Measurements from ENCODE around the gene ADPGK. TPM values are rescaled to one million over a fixed set of nuclear protein-coding genes. Genes with fewer than 3 reads are reported as not detected.

ADPGK gene
- total and polyA plus RNA-seq, 2 donors from 2014 or later, result 23.9 to 42.5 TPM

GRCh38 chr15:72797834-72798233 is 14.3 kb upstream of the ADPGK start:
- DNase-seq, result no peak
- intact Hi-C loops (cut with DNase I), result loop anchor here (10.0 kb wide), 1 partner anchor 287 kb away; no protein-coding TSS in a partner anchor
- no peak overlapping the region for H3K4me3 ChIP-seq (ENCODE audit: low read length in 3 of 3)
- H3K27ac ChIP-seq (ENCODE audit: low read depth in 2 of 2, low read length in 2 of 2), result no peak overlapping the region
- no peak for FAIRE-seq
- no peaks in the 10 kb centered on the region for H3K36me3 ChIP-seq (ENCODE audit: control insufficient read depth in 2 of 3, insufficient read depth in 3 of 3, low read length in 3 of 3)
- TF ChIP-seq CTCF (IDR thresholded peaks at IDR 0.05; ENCODE audit: borderline replicate concordance, extremely low read depth, insufficient read depth), result no peak
- H3K9ac ChIP-seq (ENCODE audit: low read length in 3 of 3), result no peak overlapping the region
- no peaks in the 10 kb centered on the region for H3K4me1 ChIP-seq (ENCODE audit: control insufficient read depth in 2 of 3, insufficient read depth in 2 of 3, low read depth in 1 of 3, low read length in 3 of 3)
- no peaks in the 10 kb centered on the region for H3K27me3 ChIP-seq (ENCODE audit: control insufficient read depth, insufficient read depth, low read length)
- no peaks in the 10 kb centered on the region for H3K9me3 ChIP-seq (ENCODE audit: control insufficient read depth in 2 of 3, insufficient read depth in 1 of 3, low read length in 3 of 3)

GRCh38 chr15:72797338-72797689 is 13.8 kb upstream of the ADPGK start:
- H3K36me3 ChIP-seq (ENCODE audit: control insufficient read depth in 2 of 3, insufficient read depth in 3 of 3, low read length in 3 of 3), result no peaks in the 10 kb centered on the region
- H3K27ac ChIP-seq (ENCODE audit: low read depth in 2 of 2, low read length in 2 of 2), result no peak overlapping the region
- H3K27me3 ChIP-seq (ENCODE audit: control insufficient read depth, insufficient read depth, low read length), result no peaks in the 10 kb centered on the region
- no peak for FAIRE-seq
- intact Hi-C loops (cut with DNase I), result loop anchor here (10.0 kb wide), 1 partner anchor 287 kb away; no protein-coding TSS in a partner anchor
- no peak for TF ChIP-seq CTCF (IDR thresholded peaks at IDR 0.05; ENCODE audit: borderline replicate concordance, extremely low read depth, insufficient read depth)
- peak in 2 of 5 donors; percentile 16 to 25 for DNase-seq
- H3K4me3 ChIP-seq (ENCODE audit: low read length in 3 of 3), result peak overlapping the region in 2 of 3 donors; percentile 38 to 68
- no peaks in the 10 kb centered on the region for H3K9me3 ChIP-seq (ENCODE audit: control insufficient read depth in 2 of 3, insufficient read depth in 1 of 3, low read length in 3 of 3)
- H3K4me1 ChIP-seq (ENCODE audit: control insufficient read depth in 2 of 3, insufficient read depth in 2 of 3, low read depth in 1 of 3, low read length in 3 of 3), result no peaks in the 10 kb centered on the region
- H3K9ac ChIP-seq (ENCODE audit: low read length in 3 of 3), result no peak overlapping the region

GRCh38 chr15:72796515-72797337 is 13.2 kb upstream of the ADPGK start:
- Histone ChIP-seq H3K27me3 (ENCODE audit: control insufficient read depth, insufficient read depth, low read length) (no peaks in the 10 kb centered on the region), H3K4me3 (ENCODE audit: low read length in 3 of 3) (peak overlapping the region; percentile 38 to 68 (median 41)), H3K4me1 (ENCODE audit: control insufficient read depth in 2 of 3, insufficient read depth in 2 of 3, low read depth in 1 of 3, low read length in 3 of 3) (no peaks in the 10 kb centered on the region), H3K9ac (ENCODE audit: low read length in 3 of 3) (no peak overlapping the region), H3K27ac (ENCODE audit: low read depth in 2 of 2, low read length in 2 of 2) (no peak overlapping the region), H3K36me3 (ENCODE audit: control insufficient read depth in 2 of 3, insufficient read depth in 3 of 3, low read length in 3 of 3) (no peaks in the 10 kb centered on the region), H3K9me3 (ENCODE audit: control insufficient read depth in 2 of 3, insufficient read depth in 1 of 3, low read length in 3 of 3) (no peaks in the 10 kb centered on the region)
- DNase-seq, result peak; percentile 51 to 77 (median 72)
- FAIRE-seq, result no peak
- peak; percentile 47 for TF ChIP-seq CTCF (IDR thresholded peaks at IDR 0.05; ENCODE audit: borderline replicate concordance, extremely low read depth, insufficient read depth)
- intact Hi-C loops (cut with DNase I), result loop anchor here (10.0 kb wide), 1 partner anchor 288 kb away; no protein-coding TSS in a partner anchor

All from kidney (tissue), 14 donors.